ENCODE data around the gene RIOK2.
"Not testable (repeated sequence)": the region's sequence is repeated elsewhere in the genome, so short reads cannot be mapped to it uniquely, and the experiment has no call there.

The RIOK2 gene

GRCh38 chr5:97183100-97183929, at the start of gene RIOK2:
RIOK2 (minus strand) TSS chr5:97183247; CDS start chr5:97183191, 56 bp downstream.
- peak; percentile 96 for DNase-seq

- DNase-seq = peak; percentile 75
These were observed 48.1 kb upstream of the RIOK2 start for GRCh38 chr5:97231025-97231636.

- no peak for DNase-seq
These were observed 46.7 kb upstream of the RIOK2 start for GRCh38 chr5:97229688-97230285.

- no peak for DNase-seq
These were observed 46.1 kb upstream of the RIOK2 start for GRCh38 chr5:97229196-97229595.

- no peak for DNase-seq
These were observed 42.2 kb upstream of the RIOK2 start for GRCh38 chr5:97225222-97225621.

- DNase-seq = peak; percentile 69
These were observed 41.2 kb upstream of the RIOK2 start for GRCh38 chr5:97224112-97224750.

- no peak for DNase-seq
These were observed 40.5 kb upstream of the RIOK2 start for GRCh38 chr5:97223596-97223995.

- DNase-seq = no peak
These were observed 26.3 kb upstream of the RIOK2 start for GRCh38 chr5:97209343-97209742.

- DNase-seq = no peak
These were observed 25.7 kb upstream of the RIOK2 start for GRCh38 chr5:97208714-97209113.

- no peak for DNase-seq
These were observed 25.2 kb upstream of the RIOK2 start for GRCh38 chr5:97208184-97208713.

- DNase-seq = no peak
These were observed 11.3 kb upstream of the RIOK2 start for GRCh38 chr5:97194366-97194765.

- no peak for DNase-seq
These were observed 10.3 kb upstream of the RIOK2 start for GRCh38 chr5:97193355-97193688.

GRCh38 chr5:97192580-97193354, 9.7 kb upstream of the RIOK2 start:
- peak; percentile 29 for DNase-seq

- no peak for DNase-seq
These were observed 8.8 kb upstream of the RIOK2 start for GRCh38 chr5:97191893-97192292.

GRCh38 chr5:97189523-97189922, 6.5 kb upstream of the RIOK2 start:
- DNase-seq = not testable (repeated sequence)

- DNase-seq = no peak
These were observed 825 bp upstream of the RIOK2 start for GRCh38 chr5:97183930-97184213.

- DNase-seq = peak; percentile 19
These were observed 412 bp downstream of the RIOK2 start for GRCh38 chr5:97182571-97183099.

GRCh38 chr5:97181856-97182545, 1.0 kb downstream of the RIOK2 start:
- no peak for DNase-seq

- not testable (repeated sequence) for DNase-seq
These were observed 3.6 kb downstream of the RIOK2 start for GRCh38 chr5:97179457-97179856.

GRCh38 chr5:97172227-97172626, 10.8 kb downstream of the RIOK2 start:
- no peak for DNase-seq

- DNase-seq = no peak
These were observed 11.3 kb downstream of the RIOK2 start for GRCh38 chr5:97171703-97172102.

GRCh38 chr5:97167435-97167834, 15.6 kb downstream of the RIOK2 start:
- no peak for DNase-seq
